ENCODE results near the gene GREB1. TPM values are rescaled to one million over a fixed set of nuclear protein-coding genes. Genes with fewer than 3 reads are reported as not detected.

Gene GREB1
- total and polyA plus RNA-seq, 2 donors (not counting 1 experiment from before 2014, with no cell fraction given): 0.04 to 0.39 TPM

DNA sequence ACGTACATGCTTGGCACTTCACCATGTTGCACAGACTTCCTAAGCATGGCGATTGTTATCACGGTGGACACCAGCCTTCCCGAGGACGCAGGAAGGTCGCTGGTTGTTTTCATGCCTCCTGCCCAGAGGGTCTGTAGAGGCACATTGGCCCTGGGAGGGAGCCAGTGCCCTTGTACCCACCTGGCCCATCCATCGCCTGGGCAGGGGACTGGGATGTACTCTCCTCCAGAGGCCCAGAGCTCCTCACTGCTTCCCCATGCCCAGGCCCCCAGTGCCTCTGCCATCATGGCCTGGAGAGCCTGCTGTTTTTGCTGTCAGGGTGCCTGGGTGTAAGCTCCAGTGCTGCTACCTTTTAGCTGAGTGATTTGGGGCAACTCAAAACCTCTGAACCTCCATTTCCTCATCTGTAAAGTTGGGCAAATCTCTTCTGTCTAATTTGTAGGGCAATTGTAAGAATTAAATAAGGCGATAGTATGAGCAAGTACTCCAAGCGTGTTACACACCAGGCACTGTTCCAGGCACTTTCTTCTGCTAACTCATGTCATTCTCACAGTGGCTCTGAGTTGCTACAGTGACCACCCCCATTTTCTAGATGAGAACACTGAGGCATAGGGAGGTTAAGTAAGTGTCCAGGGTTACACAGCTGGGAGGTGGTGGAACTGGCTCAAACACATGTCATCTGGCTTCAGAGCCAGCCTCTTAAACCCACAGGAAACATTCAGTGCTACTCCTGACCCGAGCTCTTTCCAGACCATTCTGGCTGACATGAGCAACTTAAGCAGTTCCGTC lies 45.3 kb downstream of the GREB1 start:
- TF ChIP-seq EZH2 (IDR thresholded peaks at IDR 0.05; ENCODE audit: borderline replicate concordance, insufficient read depth, low read depth, low read length, poor library complexity, severe bottlenecking): no peak
- TF ChIP-seq, protein P1, sequence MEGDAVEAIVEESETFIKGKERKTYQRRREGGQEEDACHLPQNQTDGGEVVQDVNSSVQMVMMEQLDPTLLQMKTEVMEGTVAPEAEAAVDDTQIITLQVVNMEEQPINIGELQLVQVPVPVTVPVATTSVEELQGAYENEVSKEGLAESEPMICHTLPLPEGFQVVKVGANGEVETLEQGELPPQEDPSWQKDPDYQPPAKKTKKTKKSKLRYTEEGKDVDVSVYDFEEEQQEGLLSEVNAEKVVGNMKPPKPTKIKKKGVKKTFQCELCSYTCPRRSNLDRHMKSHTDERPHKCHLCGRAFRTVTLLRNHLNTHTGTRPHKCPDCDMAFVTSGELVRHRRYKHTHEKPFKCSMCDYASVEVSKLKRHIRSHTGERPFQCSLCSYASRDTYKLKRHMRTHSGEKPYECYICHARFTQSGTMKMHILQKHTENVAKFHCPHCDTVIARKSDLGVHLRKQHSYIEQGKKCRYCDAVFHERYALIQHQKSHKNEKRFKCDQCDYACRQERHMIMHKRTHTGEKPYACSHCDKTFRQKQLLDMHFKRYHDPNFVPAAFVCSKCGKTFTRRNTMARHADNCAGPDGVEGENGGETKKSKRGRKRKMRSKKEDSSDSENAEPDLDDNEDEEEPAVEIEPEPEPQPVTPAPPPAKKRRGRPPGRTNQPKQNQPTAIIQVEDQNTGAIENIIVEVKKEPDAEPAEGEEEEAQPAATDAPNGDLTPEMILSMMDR (IDR thresholded peaks at IDR 0.05): no peak
- Histone ChIP-seq H3K9me3 (ENCODE audit: control extremely low read depth in 1 of 3, control insufficient read depth in 2 of 3, insufficient read depth in 1 of 3, low read length in 2 of 3) (no peaks in the 10 kb centered on the region), H3K4me1 (ENCODE audit: control insufficient read depth in 2 of 2, insufficient read depth in 2 of 2, low read length in 2 of 2) (no peaks in the 10 kb centered on the region), H2AFZ (ENCODE audit: insufficient read depth, low read depth, low read length, poor library complexity, severe bottlenecking) (no peak overlapping the region), H3K4me3 (ENCODE audit: control extremely low read depth in 1 of 5, extremely low read depth in 1 of 5, insufficient read depth in 1 of 5, low read depth in 2 of 5, low read length in 4 of 5) (no peak overlapping the region), H3K9ac (ENCODE audit: low read length) (no peak overlapping the region), H4K20me1 (ENCODE audit: control insufficient read depth, insufficient read depth, low read length, poor library complexity, severe bottlenecking) (no peaks in the 10 kb centered on the region), H3K4me2 (replicated peaks; ENCODE audit: low read depth, low read length, poor library complexity, severe bottlenecking) (no peak overlapping the region), H3K27me3 (replicated peaks in 1 of 4; ENCODE audit: control extremely low read depth in 1 of 4, control insufficient read depth in 3 of 4, insufficient read depth in 4 of 4, low read length in 3 of 4) (peaks cover 0 to 10% (median 1%) of the 10 kb centered on the region in 4 experiments), H3K27ac (ENCODE audit: low read length in 2 of 2) (no peak overlapping the region), H3K36me3 (replicated peaks in 1 of 2; ENCODE audit: control extremely low read depth in 1 of 2, control insufficient read depth in 1 of 2, extremely low read depth in 1 of 2, insufficient read depth in 2 of 2, low read length in 1 of 2) (no peaks in the 10 kb centered on the region), H3K79me2 (ENCODE audit: control insufficient read depth, insufficient read depth, low read length) (no peaks in the 10 kb centered on the region)
- Mint-ChIP-seq H3K9me3 (ENCODE audit: insufficient read depth) (no peaks in the 10 kb centered on the region), H3K4me3 (no peak overlapping the region), H3K4me1 (no peaks in the 10 kb centered on the region), H3K27me3 (peaks cover 11% of the 10 kb centered on the region), H3K27ac (no peak overlapping the region)
- intact Hi-C loops (cut with micrococcal nuclease): no loop called here
- DNase-seq (no peak), ATAC-seq (ENCODE audit: low read depth) (no peak)
- CTCF ChIA-PET: interaction anchor here (1.7 kb wide), 1 partner anchor 9 kb away, joined by 4 read pairs; no protein-coding TSS in a partner anchor
- POLR2A ChIA-PET: no interaction called here
- WGBS (ENCODE audit: insufficient coverage): 94% methylated on average over 10 of the region's 11 CpGs

Measured in B cell (primary cell).